Fibroblast of lung (primary cell): ENCODE measurements around the gene CDC37.

Experiments used
- CTCF ChIP-seq, 2 donors: IDR thresholded peaks in 1 of 2; conservative IDR thresholded peaks in 1 of 2; 1 replicate in 1 of 2; 2 replicates in 1 of 2; pipeline ENCODE4 v1.5.1; 2011 to 2012; ENCODE audit warnings: low read length in 2 of 2, control low read depth in 1 of 2, inconsistent platforms in 1 of 2, low read depth in 1 of 2, mild to moderate bottlenecking in 1 of 2
- EZH2 ChIP-seq: IDR thresholded peaks from 2 replicates; pipeline ENCODE4 v1.5.1; 2012; ENCODE audit warnings: low read length, control low read depth, mild to moderate bottlenecking; ENCODE audit errors: missing control alignments

GRCh38 chr19:10363789-10364281, 39.5 kb downstream of the CDC37 start:
- no peak for TF ChIP-seq CTCF (conservative IDR thresholded peaks at IDR 0.05 in 1 of 2, IDR thresholded peaks at IDR 0.05 in 1 of 2; ENCODE audit: low read depth in 1 of 2, low read length in 2 of 2)
- no peak for TF ChIP-seq EZH2
